H1 (cell line): ENCODE results near the gene TXLNG. TPM values are rescaled to one million over a fixed set of nuclear protein-coding genes. Genes with fewer than 3 reads are reported as not detected.

Source experiments
- CTCF ChIA-PET: fragments of 300-600 bp; sonication (Branson Sonifier 250); formaldehyde crosslinking; loops from one replicate; lab custom pipeline; 2021; ENCODE audit not compliant: partially characterized antibody; lab: Charles Lee
- POLR2A ChIA-PET: fragments of 300-600 bp; sonication (Branson Sonifier 250); formaldehyde crosslinking; loops from one replicate; lab custom pipeline; 2021; ENCODE audit warnings: inconsistent platforms; ENCODE audit not compliant: partially characterized antibody; lab: Charles Lee
- DNase-seq, 2 experiments: peaks; one replicate each; pipeline versions ENCODE4 v3.0.0 to v3.0.0-alpha.2; 2010 to 2022; ENCODE audit warnings: low spot score in 2 of 2, low read depth in 1 of 2, mixed read lengths in 1 of 2
- FAIRE-seq: peaks from 2 replicates; lab custom pipeline; 2011; peaks lifted over from hg19 to GRCh38; lab: Jason Lieb, UNC
- H2AFZ ChIP-seq: 2 replicates; pipeline ENCODE4 v1.8.1; 2012; ENCODE audit warnings: low read length, inconsistent platforms
- H2AK5ac ChIP-seq: 2 replicates; pipeline ENCODE4 v1.6.1; 2013; ENCODE audit warnings: low read depth, low read length
- H2BK120ac ChIP-seq: replicated peaks from 2 replicates; pipeline ENCODE3; 2013; ENCODE audit warnings: low read depth, low read length, inconsistent platforms
- H2BK12ac ChIP-seq: 2 replicates; pipeline ENCODE4 v1.6.1; 2013; ENCODE audit warnings: low read depth, low read length
- H2BK15ac ChIP-seq: 2 replicates; pipeline ENCODE4 v1.6.1; 2013; ENCODE audit warnings: low read length
- H2BK20ac ChIP-seq: 2 replicates; pipeline ENCODE4 v1.6.1; 2013; ENCODE audit warnings: low read length
- H2BK5ac ChIP-seq: 2 replicates; pipeline ENCODE4 v1.6.1; 2013; ENCODE audit warnings: low read depth, low read length
- H3K14ac ChIP-seq: 2 replicates; pipeline ENCODE4 v1.6.1; 2013; ENCODE audit warnings: inconsistent platforms; ENCODE audit not compliant: insufficient read length
- H3K18ac ChIP-seq: 2 replicates; pipeline ENCODE4 v1.6.1; 2013; ENCODE audit warnings: low read length; ENCODE audit errors: extremely low read depth
- H3K23ac ChIP-seq: 2 replicates; pipeline ENCODE4 v1.6.1; 2013; ENCODE audit warnings: inconsistent platforms; ENCODE audit not compliant: insufficient read length
- H3K23me2 ChIP-seq: 2 replicates; pipeline ENCODE4 v1.6.1; 2013; ENCODE audit warnings: low read depth, low read length
- H3K27ac ChIP-seq: 2 replicates; pipeline ENCODE4 v1.6.1; 2011; ENCODE audit warnings: low read depth, low read length, inconsistent platforms
- H3K27me3 ChIP-seq, 4 experiments: replicated peaks in 1 of 4; 1 replicate in 1 of 4; 2 replicates in 3 of 4; pipeline versions ENCODE4 v1.6.1 to v1.8.1; 2011 to 2013; ENCODE audit warnings: low read length in 3 of 4, mild to moderate bottlenecking in 3 of 4, inconsistent platforms in 2 of 4, mixed read lengths in 2 of 4, moderate library complexity in 1 of 4; ENCODE audit not compliant: control insufficient read depth in 3 of 4, insufficient read depth in 3 of 4; ENCODE audit errors: extremely low read depth in 1 of 4
- H3K36me3 ChIP-seq, 4 experiments: 2 replicates each; pipeline versions ENCODE4 v1.6.1 to v1.8.1; 2011 to 2013; ENCODE audit warnings: mild to moderate bottlenecking in 4 of 4, low read length in 3 of 4, moderate library complexity in 2 of 4, control low read depth in 1 of 4, inconsistent platforms in 1 of 4; ENCODE audit not compliant: insufficient read depth in 4 of 4, control insufficient read depth in 2 of 4
- H3K4ac ChIP-seq: replicated peaks from 2 replicates; pipeline ENCODE3; 2013; ENCODE audit warnings: low read length, low read depth, mixed read lengths, inconsistent platforms; ENCODE audit not compliant: insufficient read length
- H3K4me1 ChIP-seq, 4 experiments: replicated peaks in 1 of 4; 1 replicate in 1 of 4; 2 replicates in 3 of 4; pipeline versions ENCODE4 v1.6.1 to v1.8.1; 2011 to 2013; ENCODE audit warnings: low read length in 3 of 4, inconsistent platforms in 2 of 4, mixed read lengths in 1 of 4; ENCODE audit not compliant: insufficient read depth in 4 of 4, control insufficient read depth in 3 of 4
- H3K4me2 ChIP-seq, 2 experiments: 2 replicates each; pipeline versions ENCODE4 v1.6.1 to v1.8.1; 2011 to 2013; ENCODE audit warnings: low read depth in 2 of 2, low read length in 2 of 2, control low read depth in 1 of 2, inconsistent platforms in 1 of 2, mild to moderate bottlenecking in 1 of 2; ENCODE audit not compliant: insufficient read depth in 1 of 2
- H3K4me3 ChIP-seq, 4 experiments: fragments of 200-600, 300-600 bp in 1 of 4; sonication (generic), shearing (Covaris generic), sonication (Bioruptor Twin) in 1 of 4; 2 replicates each; pipeline versions ENCODE4 v1.5.1 to v1.8.1; 2011 to 2016; ENCODE audit warnings: low read length in 4 of 4, low read depth in 3 of 4, control low read depth in 2 of 4, inconsistent platforms in 2 of 4, mild to moderate bottlenecking in 2 of 4, mixed read lengths in 1 of 4, moderate library complexity in 1 of 4; ENCODE audit not compliant: insufficient read depth in 2 of 4; ENCODE audit errors: extremely low read depth in 1 of 4
- H3K56ac ChIP-seq: replicated peaks from 2 replicates; pipeline ENCODE3; 2013; ENCODE audit warnings: low read depth, mild to moderate bottlenecking, mixed read lengths, low read length, inconsistent platforms; ENCODE audit not compliant: insufficient read length
- H3K79me1 ChIP-seq: 2 replicates; pipeline ENCODE4 v1.6.1; 2013; ENCODE audit warnings: low read depth, low read length, control low read depth
- H3K79me2 ChIP-seq, 2 experiments: 2 replicates each; pipeline versions ENCODE4 v1.6.1 to v1.8.1; 2012 to 2013; ENCODE audit warnings: low read length in 2 of 2, mild to moderate bottlenecking in 2 of 2, inconsistent platforms in 1 of 2; ENCODE audit not compliant: insufficient read depth in 2 of 2, control insufficient read depth in 1 of 2
- H3K9ac ChIP-seq, 4 experiments: replicated peaks in 1 of 4; 1 replicate in 1 of 4; 2 replicates in 3 of 4; pipeline versions ENCODE4 v1.6.1 to v1.8.1; 2011 to 2013; ENCODE audit warnings: low read depth in 3 of 4, low read length in 3 of 4, control low read depth in 2 of 4, mild to moderate bottlenecking in 2 of 4, moderate library complexity in 2 of 4, inconsistent platforms in 1 of 4; ENCODE audit errors: extremely low read depth in 1 of 4
- H3K9me3 ChIP-seq, 2 experiments: 2 replicates each; pipeline versions ENCODE4 v1.6.1 to v1.8.1; 2012 to 2013; ENCODE audit warnings: mild to moderate bottlenecking in 2 of 2, moderate library complexity in 2 of 2, control low read depth in 1 of 2, inconsistent platforms in 1 of 2, low read depth in 1 of 2, low read length in 1 of 2, mixed read lengths in 1 of 2; ENCODE audit not compliant: insufficient read depth in 2 of 2
- H4K20me1 ChIP-seq, 2 experiments: replicated peaks in 1 of 2; 2 replicates each; pipeline versions ENCODE3 to v1.8.1; 2011 to 2013; ENCODE audit warnings: inconsistent platforms in 2 of 2, low read length in 2 of 2, mild to moderate bottlenecking in 1 of 2; ENCODE audit not compliant: insufficient read depth in 2 of 2, control insufficient read depth in 1 of 2
- H4K5ac ChIP-seq: 2 replicates; pipeline ENCODE4 v1.6.1; 2013; ENCODE audit warnings: low read length, low read depth, mixed read lengths, inconsistent platforms; ENCODE audit not compliant: insufficient read length
- H4K8ac ChIP-seq: 2 replicates; pipeline ENCODE4 v1.8.0; 2013; ENCODE audit warnings: mild to moderate bottlenecking, moderate library complexity, low read length, inconsistent platforms; ENCODE audit not compliant: insufficient read depth; ENCODE audit errors: extremely low read depth
- H4K91ac ChIP-seq: replicated peaks from 2 replicates; pipeline ENCODE3; 2013; ENCODE audit warnings: low read length, mixed read lengths, inconsistent platforms; ENCODE audit not compliant: insufficient read length
- BACH1 ChIP-seq: IDR thresholded peaks from 2 replicates; pipeline ENCODE4 v1.6.1; 2012; ENCODE audit warnings: low read length, improper control_type of control experiment
- CHD1 ChIP-seq: IDR thresholded peaks from 2 replicates; pipeline ENCODE4 v1.6.1; 2012; ENCODE audit warnings: low read depth, low read length, improper control_type of control experiment
- FOSL1 ChIP-seq: IDR thresholded peaks from 2 replicates; pipeline ENCODE4 v1.6.1; 2011; ENCODE audit warnings: mild to moderate bottlenecking, low read depth, low read length, moderate library complexity; ENCODE audit not compliant: insufficient read depth
- GTF2F1 ChIP-seq: IDR thresholded peaks from 2 replicates; pipeline ENCODE4 v1.6.1; 2012; ENCODE audit warnings: low read depth, low read length, improper control_type of control experiment, borderline replicate concordance
- KDM1A ChIP-seq: fragments of 200-600, 300-600 bp; sonication (generic); IDR thresholded peaks from 2 replicates; pipeline ENCODE4 v1.7.1; 2016; ENCODE audit warnings: mild to moderate bottlenecking, low read length, borderline replicate concordance
- KDM4A ChIP-seq: IDR thresholded peaks from one replicate; pipeline ENCODE4 v1.7.1; 2012; ENCODE audit warnings: low read depth, mild to moderate bottlenecking, moderate library complexity, low read length, inconsistent platforms; ENCODE audit not compliant: severe bottlenecking
- NANOG ChIP-seq: IDR thresholded peaks from 2 replicates; pipeline ENCODE4 v1.6.1; 2011; ENCODE audit warnings: low read length, low read depth, mild to moderate bottlenecking, inconsistent platforms; ENCODE audit not compliant: insufficient read depth, poor library complexity, severe bottlenecking
- PHF8 ChIP-seq: fragments of 200-600 bp; sonication (generic); conservative IDR thresholded peaks from 2 replicates; pipeline ENCODE4 v1.7.1; 2012; ENCODE audit warnings: low read depth, mild to moderate bottlenecking, inconsistent platforms, low read length, moderate library complexity
- SAP30 ChIP-seq: fragments of 300-600 bp; sonication (generic); IDR thresholded peaks from 2 replicates; pipeline ENCODE4 v1.7.1; 2012; ENCODE audit warnings: low read length, moderate library complexity, mild to moderate bottlenecking, inconsistent platforms; ENCODE audit not compliant: insufficient read depth, insufficient replicate concordance
- SIX5 ChIP-seq: IDR thresholded peaks from 2 replicates; pipeline ENCODE4 v1.6.1; 2011; ENCODE audit warnings: mild to moderate bottlenecking, low read depth, low read length
- SP2 ChIP-seq: IDR thresholded peaks from 2 replicates; pipeline ENCODE4 v1.6.1; 2012; ENCODE audit warnings: mild to moderate bottlenecking, low read length, inconsistent platforms
- SUZ12 ChIP-seq: fragments of 200-600 bp; sonication (generic); IDR thresholded peaks from 2 replicates; pipeline ENCODE4 v1.6.1; 2012; ENCODE audit warnings: mild to moderate bottlenecking, inconsistent platforms, low read length, moderate library complexity, mixed read lengths
- TAF1 ChIP-seq: IDR thresholded peaks from 2 replicates; pipeline ENCODE4 v1.6.1; 2011; ENCODE audit warnings: mild to moderate bottlenecking, low read depth, low read length
- WGBS, 2 experiments: shearing (Covaris generic) in 1 of 2; methylation state at CpG; one replicate each; pipeline versions ENCODE4 v1.1.6 to v1.1.7; 2013 to 2015; ENCODE audit warnings: low lambda C conversion rate in 2 of 2, mixed read lengths in 2 of 2, inconsistent platforms in 1 of 2, low coverage in 1 of 2, missing lambda C conversion rate in 1 of 2; ENCODE audit not compliant: insufficient replicate concordance in 2 of 2, insufficient coverage in 1 of 2, insufficient read length in 1 of 2; ENCODE audit errors: extremely low coverage in 1 of 2, missing lambda C conversion rate in 1 of 2; 5-methylcytosine and 5-hydroxymethylcytosine counted together
- polyA plus RNA-seq, 7 experiments: library from polyadenylated mRNA; depleted of rRNA in 3 of 7; stranded (reverse) in 5 of 7; unstranded in 2 of 7; fragments of >200 nt in 5 of 7; fragments of 200-250 nt in 2 of 7; gene quantifications; 1 replicate in 5 of 7; 2 replicates in 1 of 7; 4 replicates in 1 of 7; pipeline versions ENCODE4 v1.2.1 to v1.2.3, GENCODE V29; 2011 to 2013; ENCODE audit warnings: missing spikeins in 2 of 7, mixed read lengths in 2 of 7
- total RNA-seq: library from RNA; stranded (reverse); fragmentation: NEBNext Ultra II Directional; extraction: Animal tissue kit (Norgen Biotek cat#: 25700); gene quantifications from 2 replicates; pipeline ENCODE4 v1.2.1, GENCODE V29; 2021
- TF ChIP-seq, protein P1 (sequence below): IDR thresholded peaks from 2 replicates; pipeline ENCODE4 v1.6.1; 2012; ENCODE audit warnings: inconsistent platforms

TXLNG gene
- total and polyA plus RNA-seq, 2 of the 8 experiments (the other 6 are each of a cell fraction or from before 2014, with no cell fraction given): 32.9 to 42.9 TPM

DNA sequence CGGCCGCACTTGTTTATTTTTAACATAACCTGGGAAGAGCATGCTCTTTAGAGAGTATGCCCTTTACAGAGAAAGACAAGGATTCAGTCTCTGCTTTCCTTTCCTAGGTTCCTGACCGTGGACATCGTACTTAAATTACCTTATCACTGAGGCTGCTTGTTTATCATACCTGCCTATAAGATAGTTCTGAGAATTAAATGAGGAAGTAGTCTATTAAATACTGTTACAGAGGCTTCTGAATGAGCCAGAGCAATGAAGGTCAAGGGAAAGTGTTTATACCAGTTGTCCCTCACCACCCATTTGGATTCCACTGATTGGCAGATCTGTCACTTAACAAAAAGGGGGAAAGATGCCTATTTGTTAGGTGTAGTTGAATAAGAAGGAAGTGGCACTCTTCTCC is 10.0 kb downstream of the TXLNG start:
- H4K8ac ChIP-seq: no peak overlapping the region
- no peak overlapping the region for H2BK12ac ChIP-seq
- H2AK5ac ChIP-seq: no peak overlapping the region
- no peaks in the 10 kb centered on the region for H3K79me1 ChIP-seq
- H3K14ac ChIP-seq: no peak overlapping the region
- no peak overlapping the region for H3K4ac ChIP-seq
- H2AFZ ChIP-seq: no peak overlapping the region
- H3K9ac ChIP-seq: no peak overlapping the region
- H3K27me3 ChIP-seq: no peaks in the 10 kb centered on the region
- 100% methylated on average over 2 of the region's 4 CpGs; no CpG with 5 or more reads in 1 of the 2 experiments for WGBS, 2 experiments
- H3K27ac ChIP-seq: no peak overlapping the region
- no peak overlapping the region for H3K56ac ChIP-seq
- H3K79me2 ChIP-seq: peaks cover 0 to 72% of the 10 kb centered on the region in 2 experiments; a peak in 2 of 4 replicates
- H2BK5ac ChIP-seq: no peak overlapping the region
- H3K9me3 ChIP-seq: no peaks in the 10 kb centered on the region
- H4K91ac ChIP-seq: no peak overlapping the region
- no peak overlapping the region for H3K4me3 ChIP-seq
- no peak overlapping the region for H3K4me2 ChIP-seq
- no peak overlapping the region for H2BK20ac ChIP-seq
- no peak overlapping the region for H4K5ac ChIP-seq
- no peak for DNase-seq
- POLR2A ChIA-PET: no interaction called here
- H2BK15ac ChIP-seq: no peak overlapping the region
- H3K23me2 ChIP-seq: no peaks in the 10 kb centered on the region
- CTCF ChIA-PET: no interaction called here
- H2BK120ac ChIP-seq: no peak overlapping the region
- no peak for FAIRE-seq
- H3K23ac ChIP-seq: no peak overlapping the region
- peaks cover 0 to 38% (median 15%) of the 10 kb centered on the region in 4 experiments; a peak in 5 of 8 replicates for H3K36me3 ChIP-seq
- H3K4me1 ChIP-seq: no peaks in the 10 kb centered on the region
- no peak overlapping the region for H3K18ac ChIP-seq
- peaks cover 2% of the 10 kb centered on the region in 2 experiments for H4K20me1 ChIP-seq
- TF ChIP-seq SUZ12 (no peak), SAP30 (no peak), CHD1 (no peak), KDM1A (no peak), SIX5 (no peak), FOSL1 (no peak), NANOG (no peak), KDM4A (no peak), TAF1 (no peak), PHF8 (no peak), SP2 (no peak), GTF2F1 (no peak), BACH1 (no peak)
- TF ChIP-seq, protein P1, sequence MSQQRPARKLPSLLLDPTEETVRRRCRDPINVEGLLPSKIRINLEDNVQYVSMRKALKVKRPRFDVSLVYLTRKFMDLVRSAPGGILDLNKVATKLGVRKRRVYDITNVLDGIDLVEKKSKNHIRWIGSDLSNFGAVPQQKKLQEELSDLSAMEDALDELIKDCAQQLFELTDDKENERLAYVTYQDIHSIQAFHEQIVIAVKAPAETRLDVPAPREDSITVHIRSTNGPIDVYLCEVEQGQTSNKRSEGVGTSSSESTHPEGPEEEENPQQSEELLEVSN: no peak
